HG02870 (cell line): ENCODE measurements around the gene ATP13A3.
A peak's percentile ranks its signal among the peaks of the same experiment; 100 is the strongest.
"Not testable (repeated sequence)": the region's sequence is repeated elsewhere in the genome, so short reads cannot be mapped to it uniquely, and the experiment has no call there.

Experiments
- ATAC-seq: cut with Tn5 transposase; IDR thresholded peaks from one replicate; pipeline ENCODE4 v1.9.1; 2021; ENCODE audit warnings: mild to moderate bottlenecking, moderate library complexity; ENCODE audit not compliant: unreplicated experiment

ATP13A3 gene

GRCh38 chr3:194486540-194487288 is at the start of gene ATP13A3:
TSS of gene ATP13A3 (minus strand) at chr3:194487002. CDS start at chr3:194462190, 24,812 bp downstream.
- peak; percentile 48 for ATAC-seq

GRCh38 chr3:194535199-194535598 is 48.4 kb upstream of the ATP13A3 start:
- not testable (repeated sequence) for ATAC-seq

- ATAC-seq, result no peak
Observed at GRCh38 chr3:194534243-194534642, 47.4 kb upstream of the ATP13A3 start.

- ATAC-seq, result no peak
Observed at GRCh38 chr3:194532591-194532990, 45.8 kb upstream of the ATP13A3 start.

- no peak for ATAC-seq
Observed at GRCh38 chr3:194527726-194528125, 40.9 kb upstream of the ATP13A3 start.

- no peak for ATAC-seq
Observed at GRCh38 chr3:194526164-194526563, 39.4 kb upstream of the ATP13A3 start.

- ATAC-seq, result no peak
Observed at GRCh38 chr3:194522579-194523046, 35.8 kb upstream of the ATP13A3 start.

- ATAC-seq, result no peak
Observed at GRCh38 chr3:194521510-194522260, 34.9 kb upstream of the ATP13A3 start.

GRCh38 chr3:194520682-194521162 is 33.9 kb upstream of the ATP13A3 start:
- peak; percentile 77 for ATAC-seq

GRCh38 chr3:194520201-194520600 is 33.4 kb upstream of the ATP13A3 start:
- ATAC-seq, result not testable (repeated sequence)

- ATAC-seq, result no peak
Observed at GRCh38 chr3:194518652-194519051, 31.9 kb upstream of the ATP13A3 start.

- no peak for ATAC-seq
Observed at GRCh38 chr3:194517333-194517732, 30.5 kb upstream of the ATP13A3 start.

GRCh38 chr3:194514626-194515025 is 27.8 kb upstream of the ATP13A3 start:
- ATAC-seq, result no peak

- ATAC-seq, result no peak
Observed at GRCh38 chr3:194512895-194513601, 26.2 kb upstream of the ATP13A3 start.

GRCh38 chr3:194508491-194509453 is 22.0 kb upstream of the ATP13A3 start:
- no peak for ATAC-seq

- ATAC-seq, result no peak
Observed at GRCh38 chr3:194507571-194507970, 20.8 kb upstream of the ATP13A3 start.

GRCh38 chr3:194505791-194506415 is 19.1 kb upstream of the ATP13A3 start:
- ATAC-seq, result no peak

GRCh38 chr3:194504861-194505260 is 18.1 kb upstream of the ATP13A3 start:
- no peak for ATAC-seq

GRCh38 chr3:194504146-194504545 is 17.3 kb upstream of the ATP13A3 start:
- no peak for ATAC-seq

- no peak for ATAC-seq
Observed at GRCh38 chr3:194503081-194503531, 16.3 kb upstream of the ATP13A3 start.
